ENCODE results near the gene LETM1. TPM values are rescaled to one million over a fixed set of nuclear protein-coding genes. Genes with fewer than 3 reads are reported as not detected.

Gene LETM1
- total and polyA plus RNA-seq, 2 of the 13 experiments (the other 11 are each of a cell fraction or from before 2014, with no cell fraction given) = 9.7 to 41.6 TPM

DNA sequence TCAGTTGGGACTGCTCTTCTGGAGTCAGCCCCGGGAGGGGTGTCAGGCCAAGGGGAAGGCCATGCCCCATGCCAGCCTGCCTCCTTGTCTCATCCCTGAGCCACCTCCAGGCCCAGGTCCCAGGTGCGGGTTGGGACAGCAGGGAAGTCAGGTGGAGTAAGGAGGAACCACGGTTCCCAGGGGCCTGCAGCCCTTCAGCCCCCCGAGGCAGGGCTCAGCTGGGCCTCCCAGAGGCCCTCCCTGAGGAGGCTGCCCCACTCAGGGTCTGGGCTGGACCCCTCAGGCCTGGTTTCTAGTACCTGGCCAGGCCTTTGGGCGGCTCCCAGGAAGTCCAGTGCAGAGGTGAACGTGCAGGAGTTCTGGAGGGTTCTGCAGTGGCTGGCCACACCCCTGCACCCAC, 86.3 kb downstream of the LETM1 start (continued):
- TF ChIP-seq, protein P1, sequence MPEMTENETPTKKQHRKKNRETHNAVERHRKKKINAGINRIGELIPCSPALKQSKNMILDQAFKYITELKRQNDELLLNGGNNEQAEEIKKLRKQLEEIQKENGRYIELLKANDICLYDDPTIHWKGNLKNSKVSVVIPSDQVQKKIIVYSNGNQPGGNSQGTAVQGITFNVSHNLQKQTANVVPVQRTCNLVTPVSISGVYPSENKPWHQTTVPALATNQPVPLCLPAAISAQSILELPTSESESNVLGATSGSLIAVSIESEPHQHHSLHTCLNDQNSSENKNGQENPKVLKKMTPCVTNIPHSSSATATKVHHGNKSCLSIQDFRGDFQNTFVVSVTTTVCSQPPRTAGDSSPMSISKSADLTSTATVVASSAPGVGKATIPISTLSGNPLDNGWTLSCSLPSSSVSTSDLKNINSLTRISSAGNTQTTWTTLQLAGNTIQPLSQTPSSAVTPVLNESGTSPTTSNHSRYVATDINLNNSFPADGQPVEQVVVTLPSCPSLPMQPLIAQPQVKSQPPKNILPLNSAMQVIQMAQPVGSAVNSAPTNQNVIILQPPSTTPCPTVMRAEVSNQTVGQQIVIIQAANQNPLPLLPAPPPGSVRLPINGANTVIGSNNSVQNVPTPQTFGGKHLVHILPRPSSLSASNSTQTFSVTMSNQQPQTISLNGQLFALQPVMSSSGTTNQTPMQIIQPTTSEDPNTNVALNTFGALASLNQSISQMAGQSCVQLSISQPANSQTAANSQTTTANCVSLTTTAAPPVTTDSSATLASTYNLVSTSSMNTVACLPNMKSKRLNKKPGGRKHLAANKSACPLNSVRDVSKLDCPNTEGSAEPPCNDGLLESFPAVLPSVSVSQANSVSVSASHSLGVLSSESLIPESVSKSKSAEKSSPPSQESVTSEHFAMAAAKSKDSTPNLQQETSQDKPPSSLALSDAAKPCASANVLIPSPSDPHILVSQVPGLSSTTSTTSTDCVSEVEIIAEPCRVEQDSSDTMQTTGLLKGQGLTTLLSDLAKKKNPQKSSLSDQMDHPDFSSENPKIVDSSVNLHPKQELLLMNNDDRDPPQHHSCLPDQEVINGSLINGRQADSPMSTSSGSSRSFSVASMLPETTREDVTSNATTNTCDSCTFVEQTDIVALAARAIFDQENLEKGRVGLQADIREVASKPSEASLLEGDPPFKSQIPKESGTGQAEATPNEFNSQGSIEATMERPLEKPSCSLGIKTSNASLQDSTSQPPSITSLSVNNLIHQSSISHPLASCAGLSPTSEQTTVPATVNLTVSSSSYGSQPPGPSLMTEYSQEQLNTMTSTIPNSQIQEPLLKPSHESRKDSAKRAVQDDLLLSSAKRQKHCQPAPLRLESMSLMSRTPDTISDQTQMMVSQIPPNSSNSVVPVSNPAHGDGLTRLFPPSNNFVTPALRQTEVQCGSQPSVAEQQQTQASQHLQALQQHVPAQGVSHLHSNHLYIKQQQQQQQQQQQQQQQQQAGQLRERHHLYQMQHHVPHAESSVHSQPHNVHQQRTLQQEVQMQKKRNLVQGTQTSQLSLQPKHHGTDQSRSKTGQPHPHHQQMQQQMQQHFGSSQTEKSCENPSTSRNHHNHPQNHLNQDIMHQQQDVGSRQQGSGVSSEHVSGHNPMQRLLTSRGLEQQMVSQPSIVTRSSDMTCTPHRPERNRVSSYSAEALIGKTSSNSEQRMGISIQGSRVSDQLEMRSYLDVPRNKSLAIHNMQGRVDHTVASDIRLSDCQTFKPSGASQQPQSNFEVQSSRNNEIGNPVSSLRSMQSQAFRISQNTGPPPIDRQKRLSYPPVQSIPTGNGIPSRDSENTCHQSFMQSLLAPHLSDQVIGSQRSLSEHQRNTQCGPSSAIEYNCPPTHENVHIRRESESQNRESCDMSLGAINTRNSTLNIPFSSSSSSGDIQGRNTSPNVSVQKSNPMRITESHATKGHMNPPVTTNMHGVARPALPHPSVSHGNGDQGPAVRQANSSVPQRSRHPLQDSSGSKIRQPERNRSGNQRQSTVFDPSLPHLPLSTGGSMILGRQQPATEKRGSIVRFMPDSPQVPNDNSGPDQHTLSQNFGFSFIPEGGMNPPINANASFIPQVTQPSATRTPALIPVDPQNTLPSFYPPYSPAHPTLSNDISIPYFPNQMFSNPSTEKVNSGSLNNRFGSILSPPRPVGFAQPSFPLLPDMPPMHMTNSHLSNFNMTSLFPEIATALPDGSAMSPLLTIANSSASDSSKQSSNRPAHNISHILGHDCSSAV (CRISPR knock-in tag; IDR thresholded peaks at IDR 0.05; ENCODE audit: borderline replicate concordance) = no peak
- no peak for TF ChIP-seq ZNF678 (CRISPR knock-in tag; IDR thresholded peaks at IDR 0.05)
- no peak for TF ChIP-seq NFE2 (CRISPR knock-in tag; IDR thresholded peaks at IDR 0.05)
- TF ChIP-seq, protein P2, sequence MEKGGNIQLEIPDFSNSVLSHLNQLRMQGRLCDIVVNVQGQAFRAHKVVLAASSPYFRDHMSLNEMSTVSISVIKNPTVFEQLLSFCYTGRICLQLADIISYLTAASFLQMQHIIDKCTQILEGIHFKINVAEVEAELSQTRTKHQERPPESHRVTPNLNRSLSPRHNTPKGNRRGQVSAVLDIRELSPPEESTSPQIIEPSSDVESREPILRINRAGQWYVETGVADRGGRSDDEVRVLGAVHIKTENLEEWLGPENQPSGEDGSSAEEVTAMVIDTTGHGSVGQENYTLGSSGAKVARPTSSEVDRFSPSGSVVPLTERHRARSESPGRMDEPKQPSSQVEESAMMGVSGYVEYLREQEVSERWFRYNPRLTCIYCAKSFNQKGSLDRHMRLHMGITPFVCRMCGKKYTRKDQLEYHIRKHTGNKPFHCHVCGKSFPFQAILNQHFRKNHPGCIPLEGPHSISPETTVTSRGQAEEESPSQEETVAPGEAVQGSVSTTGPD (CRISPR knock-in tag; IDR thresholded peaks at IDR 0.05) = no peak
- TF ChIP-seq, protein P3, sequence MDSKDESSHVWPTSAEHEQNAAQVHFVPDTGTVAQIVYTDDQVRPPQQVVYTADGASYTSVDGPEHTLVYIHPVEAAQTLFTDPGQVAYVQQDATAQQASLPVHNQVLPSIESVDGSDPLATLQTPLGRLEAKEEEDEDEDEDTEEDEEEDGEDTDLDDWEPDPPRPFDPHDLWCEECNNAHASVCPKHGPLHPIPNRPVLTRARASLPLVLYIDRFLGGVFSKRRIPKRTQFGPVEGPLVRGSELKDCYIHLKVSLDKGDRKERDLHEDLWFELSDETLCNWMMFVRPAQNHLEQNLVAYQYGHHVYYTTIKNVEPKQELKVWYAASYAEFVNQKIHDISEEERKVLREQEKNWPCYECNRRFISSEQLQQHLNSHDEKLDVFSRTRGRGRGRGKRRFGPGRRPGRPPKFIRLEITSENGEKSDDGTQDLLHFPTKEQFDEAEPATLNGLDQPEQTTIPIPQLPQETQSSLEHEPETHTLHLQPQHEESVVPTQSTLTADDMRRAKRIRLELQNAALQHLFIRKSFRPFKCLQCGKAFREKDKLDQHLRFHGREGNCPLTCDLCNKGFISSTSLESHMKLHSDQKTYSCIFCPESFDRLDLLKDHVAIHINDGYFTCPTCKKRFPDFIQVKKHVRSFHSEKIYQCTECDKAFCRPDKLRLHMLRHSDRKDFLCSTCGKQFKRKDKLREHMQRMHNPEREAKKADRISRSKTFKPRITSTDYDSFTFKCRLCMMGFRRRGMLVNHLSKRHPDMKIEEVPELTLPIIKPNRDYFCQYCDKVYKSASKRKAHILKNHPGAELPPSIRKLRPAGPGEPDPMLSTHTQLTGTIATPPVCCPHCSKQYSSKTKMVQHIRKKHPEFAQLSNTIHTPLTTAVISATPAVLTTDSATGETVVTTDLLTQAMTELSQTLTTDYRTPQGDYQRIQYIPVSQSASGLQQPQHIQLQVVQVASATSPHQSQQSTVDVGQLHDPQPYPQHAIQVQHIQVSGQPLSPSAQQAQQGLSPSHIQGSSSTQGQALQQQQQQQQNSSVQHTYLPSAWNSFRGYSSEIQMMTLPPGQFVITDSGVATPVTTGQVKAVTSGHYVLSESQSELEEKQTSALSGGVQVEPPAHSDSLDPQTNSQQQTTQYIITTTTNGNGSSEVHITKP (CRISPR knock-in tag; IDR thresholded peaks at IDR 0.05; ENCODE audit: low read depth) = no peak
- TF ChIP-seq ARHGAP35 (CRISPR knock-in tag; IDR thresholded peaks at IDR 0.05; ENCODE audit: borderline replicate concordance) = no peak
- TF ChIP-seq, protein P4, sequence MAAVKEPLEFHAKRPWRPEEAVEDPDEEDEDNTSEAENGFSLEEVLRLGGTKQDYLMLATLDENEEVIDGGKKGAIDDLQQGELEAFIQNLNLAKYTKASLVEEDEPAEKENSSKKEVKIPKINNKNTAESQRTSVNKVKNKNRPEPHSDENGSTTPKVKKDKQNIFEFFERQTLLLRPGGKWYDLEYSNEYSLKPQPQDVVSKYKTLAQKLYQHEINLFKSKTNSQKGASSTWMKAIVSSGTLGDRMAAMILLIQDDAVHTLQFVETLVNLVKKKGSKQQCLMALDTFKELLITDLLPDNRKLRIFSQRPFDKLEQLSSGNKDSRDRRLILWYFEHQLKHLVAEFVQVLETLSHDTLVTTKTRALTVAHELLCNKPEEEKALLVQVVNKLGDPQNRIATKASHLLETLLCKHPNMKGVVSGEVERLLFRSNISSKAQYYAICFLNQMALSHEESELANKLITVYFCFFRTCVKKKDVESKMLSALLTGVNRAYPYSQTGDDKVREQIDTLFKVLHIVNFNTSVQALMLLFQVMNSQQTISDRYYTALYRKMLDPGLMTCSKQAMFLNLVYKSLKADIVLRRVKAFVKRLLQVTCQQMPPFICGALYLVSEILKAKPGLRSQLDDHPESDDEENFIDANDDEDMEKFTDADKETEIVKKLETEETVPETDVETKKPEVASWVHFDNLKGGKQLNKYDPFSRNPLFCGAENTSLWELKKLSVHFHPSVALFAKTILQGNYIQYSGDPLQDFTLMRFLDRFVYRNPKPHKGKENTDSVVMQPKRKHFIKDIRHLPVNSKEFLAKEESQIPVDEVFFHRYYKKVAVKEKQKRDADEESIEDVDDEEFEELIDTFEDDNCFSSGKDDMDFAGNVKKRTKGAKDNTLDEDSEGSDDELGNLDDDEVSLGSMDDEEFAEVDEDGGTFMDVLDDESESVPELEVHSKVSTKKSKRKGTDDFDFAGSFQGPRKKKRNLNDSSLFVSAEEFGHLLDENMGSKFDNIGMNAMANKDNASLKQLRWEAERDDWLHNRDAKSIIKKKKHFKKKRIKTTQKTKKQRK (IDR thresholded peaks at IDR 0.05; ENCODE audit: low read length) = no peak
